SK-N-MC (cell line): ENCODE measurements around the gene TUBGCP3.
"Not testable (repeated sequence)": the region's sequence is repeated elsewhere in the genome, so short reads cannot be mapped to it uniquely, and the experiment has no call there.

Experiments used
- DNase-seq: peaks from one replicate; pipeline ENCODE4 v3.0.0-alpha.2; 2011; ENCODE audit warnings: low read depth, low spot score
- H3K27ac ChIP-seq: fragments of 200-600 bp; sonication (generic); 2 replicates; pipeline ENCODE4 v1.5.1; 2016; ENCODE audit warnings: mixed run types
- H3K36me3 ChIP-seq: fragments of 200-600 bp; sonication (generic); 2 replicates; pipeline ENCODE4 v1.6.1; 2017; ENCODE audit warnings: antibody characterized with exemption, low read length, mixed read lengths; ENCODE audit not compliant: insufficient read depth
- H3K4me3 ChIP-seq: fragments of 200-600 bp; sonication (generic); 2 replicates; pipeline ENCODE4 v1.5.1; 2016
- H3K9ac ChIP-seq: fragments of 200-600 bp; sonication (generic); 2 replicates; pipeline ENCODE4 v1.8.0; 2017; ENCODE audit warnings: mixed run types, mixed read lengths; ENCODE audit not compliant: insufficient read length
- H3K9me3 ChIP-seq: fragments of 200-600 bp; sonication (generic); 2 replicates; pipeline ENCODE4 v1.6.1; 2017; ENCODE audit warnings: low read depth, mild to moderate bottlenecking, antibody characterized with exemption, low read length, moderate library complexity, mixed read lengths
- EZH2 ChIP-seq: fragments of 200-600 bp; sonication (generic); IDR thresholded peaks from one replicate; pipeline ENCODE4 v1.6.1; 2017; ENCODE audit warnings: antibody characterized with exemption
- FOXP2 ChIP-seq: optimal IDR thresholded peaks from 2 replicates; pipeline ENCODE3; 2011; ENCODE audit warnings: mild to moderate bottlenecking, moderate library complexity; ENCODE audit not compliant: insufficient read depth; ENCODE audit errors: extremely low read length, control extremely low read depth
- POLR2AphosphoS5 ChIP-seq: IDR thresholded peaks from 2 replicates; pipeline ENCODE4 v1.6.1; 2012; ENCODE audit warnings: mild to moderate bottlenecking, low read depth, low read length, borderline replicate concordance

TUBGCP3 gene

DNA sequence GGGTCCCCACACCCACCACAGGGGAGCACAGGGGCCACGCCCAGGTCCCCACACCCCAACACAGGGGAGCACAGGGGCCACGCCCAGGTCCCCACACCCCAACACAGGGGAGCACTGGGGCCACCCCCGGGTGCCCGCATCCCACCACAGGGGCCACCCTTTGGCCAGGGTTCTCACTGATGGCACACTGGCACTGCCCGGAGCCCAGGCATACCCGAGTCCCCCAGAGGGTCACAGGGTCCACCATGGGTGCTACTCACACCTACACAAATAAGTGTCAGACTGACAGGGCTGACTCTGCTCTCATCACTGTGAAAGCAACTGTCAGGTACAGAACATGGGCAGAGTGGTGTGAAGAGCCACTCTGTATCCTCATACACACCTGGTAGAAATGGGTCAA, 98.8 kb downstream of the TUBGCP3 start:
- TF ChIP-seq POLR2AphosphoS5 (no peak), EZH2 (no peak), FOXP2 (no peak)

GRCh38 chr13:112488343-112489050, 99.5 kb downstream of the TUBGCP3 start:
- not testable (repeated sequence) for DNase-seq, H3K9me3 ChIP-seq, H3K4me3 ChIP-seq, H3K9ac ChIP-seq, H3K27ac ChIP-seq, H3K36me3 ChIP-seq

More for the DNA sequence above, 98.8 kb downstream of the TUBGCP3 start:
- Histone ChIP-seq H3K4me3 (no peak overlapping the region), H3K36me3 (peaks cover under 1% of the 10 kb centered on the region; the same call in 1 of the 2 replicates), H3K9ac (no peak overlapping the region), H3K9me3 (no peaks in the 10 kb centered on the region), H3K27ac (no peak overlapping the region)
- DNase-seq: no peak

GRCh38 chr13:112487127-112487517, 100.8 kb downstream of the TUBGCP3 start:
- no peak for TF ChIP-seq FOXP2
- no peak for TF ChIP-seq EZH2
- no peak for TF ChIP-seq POLR2AphosphoS5
- no peak for DNase-seq
- H3K4me3 ChIP-seq: no peak overlapping the region
- no peak overlapping the region for H3K27ac ChIP-seq
- no peaks in the 10 kb centered on the region; the same call in 1 of the 2 replicates for H3K36me3 ChIP-seq
- H3K9me3 ChIP-seq: no peaks in the 10 kb centered on the region
- no peak overlapping the region for H3K9ac ChIP-seq

DNA sequence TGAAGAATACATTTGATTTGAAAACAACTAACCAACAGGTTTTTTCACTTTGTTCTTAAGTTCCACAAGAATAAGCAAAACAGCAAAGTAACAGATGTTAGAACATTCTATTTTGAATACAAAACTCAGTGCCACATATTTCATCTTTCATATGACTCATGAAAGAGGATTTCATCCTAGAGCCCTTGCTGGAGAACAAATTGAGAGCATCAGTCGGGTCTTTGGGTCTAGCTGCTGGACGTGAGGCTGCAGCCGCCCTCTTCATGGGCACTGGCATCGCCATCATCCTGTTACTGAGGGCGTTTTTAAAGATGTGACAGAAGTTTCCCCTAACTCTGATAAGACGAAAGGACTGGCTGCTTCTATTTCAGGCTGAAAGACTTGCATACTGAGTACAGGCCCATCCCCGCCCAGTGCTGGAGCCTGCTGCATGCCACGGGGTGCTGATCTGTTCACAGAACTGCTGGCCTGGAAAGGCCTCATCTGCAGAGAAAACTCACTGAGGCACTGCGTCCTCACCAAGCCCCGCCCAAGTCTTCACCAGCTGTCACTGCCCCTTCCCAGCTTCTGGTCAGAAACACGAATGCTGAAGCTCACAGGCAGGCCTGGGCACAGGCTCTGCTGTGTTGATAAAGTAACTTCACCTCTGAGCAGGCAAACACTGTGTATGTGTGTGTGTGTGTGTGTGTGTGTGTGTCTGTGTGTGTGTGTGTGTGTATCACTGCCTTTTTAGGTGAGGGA, 101.4 kb downstream of the TUBGCP3 start:
- Histone ChIP-seq H3K9me3 (no peaks in the 10 kb centered on the region), H3K27ac (no peak overlapping the region), H3K36me3 (no peaks in the 10 kb centered on the region; the same call in 1 of the 2 replicates), H3K4me3 (no peak overlapping the region), H3K9ac (no peak overlapping the region)
- TF ChIP-seq POLR2AphosphoS5 (no peak), FOXP2 (no peak)
- DNase-seq: no peak

GRCh38 chr13:112485814-112486213, 102.1 kb downstream of the TUBGCP3 start:
- not testable (repeated sequence) for H3K9me3 ChIP-seq, H3K36me3 ChIP-seq, DNase-seq, H3K27ac ChIP-seq, H3K4me3 ChIP-seq, H3K9ac ChIP-seq

DNA sequence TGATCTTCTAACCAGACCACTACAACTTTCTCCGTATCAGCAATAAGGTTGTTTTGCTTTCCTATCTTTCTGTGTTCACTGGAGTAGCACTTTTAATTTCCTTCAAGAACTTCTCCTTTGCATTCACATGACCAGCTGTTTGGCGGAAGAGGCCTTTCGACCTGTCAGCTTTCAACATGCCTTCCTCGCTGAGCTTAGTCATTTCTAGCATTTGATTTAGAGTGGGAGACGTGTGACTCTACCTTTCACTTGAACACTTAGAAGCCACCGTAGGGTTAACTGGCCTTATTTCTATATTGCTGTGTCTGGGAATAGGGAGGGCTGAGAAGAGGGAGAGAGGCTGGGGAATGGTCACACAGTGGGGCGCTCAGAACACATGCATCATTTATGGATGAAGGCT, 104.7 kb downstream of the TUBGCP3 start:
- Histone ChIP-seq H3K9ac (no peak overlapping the region), H3K9me3 (no peaks in the 10 kb centered on the region), H3K36me3 (no peaks in the 10 kb centered on the region; the same call in 1 of the 2 replicates), H3K4me3 (no peak overlapping the region), H3K27ac (no peak overlapping the region)
- TF ChIP-seq POLR2AphosphoS5 (no peak), EZH2 (no peak), FOXP2 (no peak)
- no peak for DNase-seq

- Histone ChIP-seq H3K4me3 (no peak overlapping the region), H3K9me3 (no peaks in the 10 kb centered on the region), H3K36me3 (no peaks in the 10 kb centered on the region; the same call in 1 of the 2 replicates), H3K9ac (no peak overlapping the region), H3K27ac (no peak overlapping the region)
- TF ChIP-seq POLR2AphosphoS5: no peak
- TF ChIP-seq FOXP2: no peak
- TF ChIP-seq EZH2: no peak
- DNase-seq: no peak
Observed at GRCh38 chr13:112481458-112481857, 106.5 kb downstream of the TUBGCP3 start.

DNA sequence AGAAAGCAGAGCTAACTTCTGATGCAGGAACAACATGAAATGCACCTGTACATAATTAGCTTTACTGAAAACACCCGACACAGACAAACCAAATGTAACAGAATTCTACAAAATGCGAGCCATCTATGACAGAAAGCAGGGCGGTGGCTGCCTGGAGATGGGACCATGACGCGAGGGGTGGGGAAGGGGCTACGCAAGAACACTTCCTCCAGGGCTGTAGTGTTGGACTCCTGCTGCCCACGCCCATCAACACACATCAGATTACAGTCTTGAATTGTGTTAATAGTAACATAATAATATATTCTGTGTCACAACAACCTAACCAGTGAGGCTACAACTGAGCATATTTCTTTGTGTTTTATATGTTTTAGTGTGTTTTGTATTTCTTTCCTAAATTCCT, 108.6 kb downstream of the TUBGCP3 start:
- H3K27ac ChIP-seq: no peak overlapping the region
- no peak overlapping the region for H3K9ac ChIP-seq
- H3K4me3 ChIP-seq: no peak overlapping the region
- TF ChIP-seq POLR2AphosphoS5 (no peak), FOXP2 (no peak), EZH2 (no peak)
- H3K9me3 ChIP-seq: no peaks in the 10 kb centered on the region
- no peaks in the 10 kb centered on the region; the same call in 1 of the 2 replicates for H3K36me3 ChIP-seq
- no peak for DNase-seq
